IPS DF 6.9 (cell line): ENCODE measurements around the gene LBHD2.

Experiments used
- DNase-seq: peaks from one replicate; pipeline ENCODE4 v3.0.0-alpha.2; 2013; ENCODE audit warnings: low read depth, low spot score
- H3K27ac ChIP-seq: one replicate; pipeline ENCODE4 v1.5.1; 2013; ENCODE audit warnings: low read length, control low read depth
- H3K27me3 ChIP-seq: 2 replicates; pipeline ENCODE4 v1.6.1; 2013; ENCODE audit warnings: mild to moderate bottlenecking, low read length; ENCODE audit not compliant: control insufficient read depth, insufficient read depth
- H3K36me3 ChIP-seq: 2 replicates; pipeline ENCODE4 v1.6.1; 2013; ENCODE audit warnings: low read length; ENCODE audit not compliant: control insufficient read depth, insufficient read depth
- H3K4me1 ChIP-seq: 2 replicates; pipeline ENCODE4 v1.6.1; 2013; ENCODE audit warnings: low read length; ENCODE audit not compliant: control insufficient read depth, insufficient read depth
- H3K4me3 ChIP-seq: 2 replicates; pipeline ENCODE4 v1.5.1; 2013; ENCODE audit warnings: mild to moderate bottlenecking, low read length
- H3K9me3 ChIP-seq: 2 replicates; pipeline ENCODE4 v1.6.1; 2013; ENCODE audit warnings: low read length, inconsistent platforms; ENCODE audit not compliant: control insufficient read depth, insufficient read depth
- WGBS: extraction: QIAGEN DNeasy Blood & Tissue Kit; methylation state at CpG from one replicate; pipeline ENCODE4 v1.1.7; 2013; ENCODE audit warnings: mixed read lengths, missing lambda C conversion rate; ENCODE audit not compliant: insufficient read length, insufficient coverage; 5-methylcytosine and 5-hydroxymethylcytosine counted together

The LBHD2 gene

DNA sequence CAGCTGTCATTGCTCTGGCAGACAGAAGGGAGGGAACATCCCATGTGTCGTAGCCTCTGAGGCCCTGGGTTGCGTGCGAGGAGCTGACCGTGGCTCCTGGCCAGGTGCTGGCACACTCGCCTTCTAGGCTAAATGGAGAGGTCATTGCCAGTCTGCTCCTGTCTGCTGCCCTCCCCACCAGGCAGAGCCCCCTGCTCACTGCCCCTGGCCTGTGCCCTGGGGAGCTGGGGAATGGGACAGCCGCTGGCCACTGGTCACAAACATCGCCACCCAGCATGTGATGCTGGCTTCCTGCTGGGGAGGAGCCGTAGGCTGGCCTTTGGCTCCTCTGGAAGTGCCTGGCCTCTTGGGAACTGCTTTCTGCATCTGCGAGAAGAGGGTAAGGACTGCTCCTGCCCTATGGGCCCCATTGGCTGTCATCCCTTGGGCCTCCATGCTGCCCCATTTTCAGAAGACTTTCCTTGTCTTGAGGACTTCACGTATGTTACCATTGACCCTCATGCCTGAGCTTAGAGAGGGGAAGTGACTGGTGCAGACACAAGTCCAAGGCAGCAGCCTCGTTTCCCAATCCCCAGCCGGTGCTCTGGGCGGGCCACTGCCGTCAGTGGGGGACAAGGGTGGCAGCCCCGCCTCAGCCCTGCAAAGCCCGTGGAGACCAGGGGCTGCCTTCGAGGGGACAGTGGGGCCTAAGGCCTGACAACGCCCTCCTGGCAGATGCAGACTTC, 37.3 kb downstream of the LBHD2 start:
- WGBS: no CpG with 5 or more reads among the region's 18 CpGs
- Histone ChIP-seq H3K36me3 (no peaks in the 10 kb centered on the region), H3K27me3 (no peaks in the 10 kb centered on the region), H3K4me1 (peaks cover 5% of the 10 kb centered on the region; the same call in 1 of the 2 replicates), H3K9me3 (no peaks in the 10 kb centered on the region), H3K4me3 (no peak overlapping the region), H3K27ac (no peak overlapping the region)
- no peak for DNase-seq

DNA sequence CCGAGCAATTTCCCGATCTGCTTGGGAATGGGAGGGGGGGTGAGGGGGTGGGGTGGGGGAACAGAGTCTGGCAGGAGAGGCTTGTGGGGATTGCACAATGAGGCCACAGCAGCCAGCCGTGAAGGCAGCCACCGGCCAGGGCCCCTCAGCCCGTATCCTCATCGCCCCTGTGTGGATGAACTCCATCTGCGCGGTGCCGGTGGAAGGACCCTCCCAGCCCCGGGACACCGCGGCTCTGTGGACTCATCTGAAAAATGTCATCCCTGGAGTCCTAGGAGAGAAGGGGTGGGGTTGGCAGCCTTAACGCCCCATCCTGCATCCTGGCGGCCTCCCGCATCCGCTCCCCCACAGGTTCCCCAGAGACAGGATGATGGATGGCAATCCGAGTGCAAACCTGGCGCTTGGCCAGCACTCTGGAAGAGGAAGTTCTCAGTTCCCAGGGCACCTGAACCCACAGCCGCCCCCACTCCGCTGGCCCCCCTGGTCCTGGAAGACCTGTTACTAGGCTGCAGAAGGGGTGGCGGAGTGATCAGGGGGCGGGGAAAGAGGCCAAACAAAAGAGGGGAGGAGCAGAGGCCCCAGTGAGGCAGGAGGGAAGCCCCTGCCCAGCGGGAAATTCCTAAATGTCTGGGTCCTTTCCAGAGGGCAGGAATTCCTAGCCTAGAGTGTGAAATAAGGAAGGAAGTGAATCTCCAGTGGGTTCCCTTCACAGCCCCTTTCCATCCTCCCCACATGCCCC, 38.0 kb downstream of the LBHD2 start:
- Histone ChIP-seq H3K27me3 (no peaks in the 10 kb centered on the region), H3K27ac (no peak overlapping the region), H3K4me3 (no peak overlapping the region; the same call in 1 of the 2 replicates), H3K36me3 (no peaks in the 10 kb centered on the region), H3K9me3 (no peaks in the 10 kb centered on the region), H3K4me1 (peaks cover 8% of the 10 kb centered on the region; the same call in 1 of the 2 replicates)
- no CpG with 5 or more reads among the region's 23 CpGs for WGBS
- DNase-seq: no peak

DNA sequence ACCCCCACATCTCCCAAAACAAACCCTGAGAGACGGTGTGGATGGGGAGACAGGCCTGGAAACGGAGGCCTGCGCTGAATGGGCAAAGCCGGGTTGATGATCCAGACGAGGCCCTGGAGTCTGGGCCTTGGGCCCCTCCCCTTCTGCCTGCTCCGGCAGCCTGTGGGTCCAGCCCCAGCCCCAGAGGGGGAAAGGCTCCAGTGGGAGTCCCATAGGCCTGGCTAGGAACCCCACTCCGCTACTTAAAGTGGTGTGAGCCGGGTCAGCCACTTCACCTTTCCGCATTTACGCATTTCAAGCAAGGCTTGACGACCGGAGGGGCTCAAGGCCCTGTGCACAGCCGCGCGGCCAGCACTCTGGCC, 38.6 kb downstream of the LBHD2 start:
- Histone ChIP-seq H3K27ac (no peak overlapping the region), H3K4me1 (peaks cover 9% of the 10 kb centered on the region; the same call in 1 of the 2 replicates), H3K4me3 (peak overlapping the region; percentile 27; the same call in 1 of the 2 replicates), H3K27me3 (no peaks in the 10 kb centered on the region; the same call in 1 of the 2 replicates), H3K36me3 (no peaks in the 10 kb centered on the region), H3K9me3 (no peaks in the 10 kb centered on the region)
- no peak for DNase-seq
- WGBS: no CpG with 5 or more reads among the region's 15 CpGs

DNA sequence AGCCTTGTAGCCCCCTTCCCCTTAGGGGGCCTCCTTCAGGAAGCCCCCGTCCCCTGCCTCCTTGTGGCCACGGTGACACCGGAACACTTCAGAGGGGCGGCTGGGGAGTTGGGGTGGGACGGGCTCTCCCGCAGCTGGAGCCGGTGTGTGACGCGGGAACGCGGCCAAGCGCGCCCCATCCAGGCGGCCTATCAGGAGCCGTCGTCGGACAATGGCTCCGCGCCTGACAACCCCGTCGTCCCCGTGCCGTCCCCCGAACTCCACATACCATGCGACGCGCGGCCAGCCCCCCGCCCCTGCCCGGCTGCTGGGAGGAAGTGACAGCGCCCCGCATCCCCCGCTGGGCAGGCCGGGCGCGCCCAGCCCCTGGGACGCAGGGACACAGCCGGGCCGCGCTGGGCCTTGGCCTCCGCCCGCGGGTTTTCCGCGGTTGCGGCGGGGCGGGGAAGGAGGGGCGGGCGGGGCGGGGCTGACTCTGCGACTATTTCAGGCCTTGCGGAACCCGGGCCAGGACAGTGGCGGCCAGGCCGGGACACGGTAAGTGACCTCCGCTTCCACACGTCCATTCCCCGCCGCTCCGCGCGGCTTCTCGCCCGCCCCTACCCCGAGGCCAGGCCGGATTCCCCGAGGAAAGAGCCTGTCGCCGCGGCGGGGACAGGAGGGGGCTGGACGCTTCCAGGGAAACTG, 39.1 kb downstream of the LBHD2 start, which contains the start of gene TNFAIP2:
Gene TNFAIP2 (plus strand): TSS at position 515 of the 687 bp plus-strand sequence. CDS start 2,997 bp downstream, outside the sequence.
- no peak for DNase-seq

DNA sequence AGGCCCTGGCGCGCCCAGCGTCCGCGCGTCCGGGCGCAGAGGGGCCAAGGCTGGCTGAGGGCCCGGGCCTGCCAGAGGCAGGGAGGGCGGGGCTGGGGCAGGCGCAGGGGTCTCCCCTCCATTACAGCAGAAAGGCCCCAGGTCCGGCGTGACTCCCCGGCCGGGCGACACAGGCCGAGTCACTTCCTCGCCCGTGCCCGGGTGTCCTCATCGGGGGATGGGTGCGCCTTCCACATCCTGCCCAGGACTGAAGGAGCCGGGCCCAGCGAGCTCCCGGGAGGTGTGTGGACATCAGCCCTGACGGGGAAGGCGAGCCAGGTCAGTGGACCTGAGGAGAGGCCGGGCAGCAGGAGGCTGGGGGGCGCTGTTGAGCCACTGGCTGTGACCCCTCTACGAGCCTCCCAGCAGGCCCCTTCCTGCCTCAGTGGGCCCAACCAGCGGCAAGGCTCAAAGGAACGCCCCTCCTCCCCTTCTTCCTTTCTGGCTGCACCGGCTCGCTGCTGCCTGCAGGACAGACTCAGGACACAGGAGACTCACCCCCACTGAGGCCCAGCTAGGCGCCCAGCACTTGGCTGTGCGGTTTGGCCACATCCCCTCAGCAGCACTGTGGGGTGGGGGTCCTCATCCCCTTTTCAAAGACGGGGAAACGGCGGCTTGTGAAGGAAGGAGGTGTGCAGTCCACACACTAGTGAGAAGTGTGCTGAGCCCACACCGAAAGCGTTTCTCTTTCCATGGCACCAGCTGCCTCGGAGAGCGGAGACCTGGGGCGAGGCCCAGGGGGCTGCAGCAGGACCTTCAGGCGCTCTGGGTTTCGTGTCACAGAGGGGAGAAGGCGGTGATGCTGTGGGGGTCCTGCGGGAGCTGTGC, 39.9 kb downstream of the LBHD2 start:
- Histone ChIP-seq H3K27me3 (no peaks in the 10 kb centered on the region; the same call in 1 of the 2 replicates), H3K36me3 (no peaks in the 10 kb centered on the region), H3K9me3 (no peaks in the 10 kb centered on the region), H3K27ac (no peak overlapping the region), H3K4me1 (peaks cover 9% of the 10 kb centered on the region; the same call in 1 of the 2 replicates), H3K4me3 (peak overlapping the region; percentile 28; the same call in 1 of the 2 replicates)
- no CpG with 5 or more reads among the region's 48 CpGs for WGBS
- no peak for DNase-seq

More for the DNA sequence above, 39.1 kb downstream of the LBHD2 start, which contains the start of gene TNFAIP2:
- H3K4me1 ChIP-seq: peaks cover 9% of the 10 kb centered on the region; the same call in 1 of the 2 replicates
- no peaks in the 10 kb centered on the region; the same call in 1 of the 2 replicates for H3K27me3 ChIP-seq
- no peak within 1 kb of the TSS for H3K27ac ChIP-seq
- peak within 1 kb of the TSS; percentile 28; the same call in 1 of the 2 replicates for H3K4me3 ChIP-seq
- WGBS: no CpG with 5 or more reads among the region's 74 CpGs
- H3K9me3 ChIP-seq: no peaks in the 10 kb centered on the region
- H3K36me3 ChIP-seq: no peaks in the 10 kb centered on the region

DNA sequence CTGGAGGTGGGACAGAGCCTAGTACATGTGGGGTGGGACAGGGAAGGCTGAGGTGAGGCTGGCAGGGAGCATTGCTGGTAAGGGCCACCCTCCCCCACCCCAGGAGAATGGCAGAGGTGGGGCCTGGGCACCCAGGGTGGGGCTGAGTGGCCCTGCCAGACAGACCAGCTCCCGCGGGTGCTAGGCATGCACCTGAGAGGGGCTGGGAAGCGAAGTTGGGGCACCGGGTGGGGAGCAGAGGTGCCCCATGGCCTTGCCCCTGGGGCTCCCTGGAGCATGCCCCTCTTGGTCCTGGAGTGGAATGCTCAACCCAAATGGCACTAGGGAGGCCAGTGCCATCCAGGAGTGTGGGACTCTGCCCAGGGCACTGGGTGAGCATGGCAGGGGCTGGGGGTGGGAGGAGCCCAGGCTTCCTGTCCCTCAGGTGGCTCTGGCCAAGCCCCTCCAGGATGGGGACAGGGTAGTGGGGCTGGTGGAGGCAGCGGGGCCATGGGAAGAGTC, 40.5 kb downstream of the LBHD2 start:
- no CpG with 5 or more reads among the region's 5 CpGs for WGBS
- no peak overlapping the region for H3K27ac ChIP-seq
- H3K4me1 ChIP-seq: peaks cover 9% of the 10 kb centered on the region; the same call in 1 of the 2 replicates
- no peak for DNase-seq
- H3K27me3 ChIP-seq: no peaks in the 10 kb centered on the region; the same call in 1 of the 2 replicates
- no peak overlapping the region for H3K4me3 ChIP-seq
- H3K36me3 ChIP-seq: no peaks in the 10 kb centered on the region
- no peaks in the 10 kb centered on the region for H3K9me3 ChIP-seq

DNA sequence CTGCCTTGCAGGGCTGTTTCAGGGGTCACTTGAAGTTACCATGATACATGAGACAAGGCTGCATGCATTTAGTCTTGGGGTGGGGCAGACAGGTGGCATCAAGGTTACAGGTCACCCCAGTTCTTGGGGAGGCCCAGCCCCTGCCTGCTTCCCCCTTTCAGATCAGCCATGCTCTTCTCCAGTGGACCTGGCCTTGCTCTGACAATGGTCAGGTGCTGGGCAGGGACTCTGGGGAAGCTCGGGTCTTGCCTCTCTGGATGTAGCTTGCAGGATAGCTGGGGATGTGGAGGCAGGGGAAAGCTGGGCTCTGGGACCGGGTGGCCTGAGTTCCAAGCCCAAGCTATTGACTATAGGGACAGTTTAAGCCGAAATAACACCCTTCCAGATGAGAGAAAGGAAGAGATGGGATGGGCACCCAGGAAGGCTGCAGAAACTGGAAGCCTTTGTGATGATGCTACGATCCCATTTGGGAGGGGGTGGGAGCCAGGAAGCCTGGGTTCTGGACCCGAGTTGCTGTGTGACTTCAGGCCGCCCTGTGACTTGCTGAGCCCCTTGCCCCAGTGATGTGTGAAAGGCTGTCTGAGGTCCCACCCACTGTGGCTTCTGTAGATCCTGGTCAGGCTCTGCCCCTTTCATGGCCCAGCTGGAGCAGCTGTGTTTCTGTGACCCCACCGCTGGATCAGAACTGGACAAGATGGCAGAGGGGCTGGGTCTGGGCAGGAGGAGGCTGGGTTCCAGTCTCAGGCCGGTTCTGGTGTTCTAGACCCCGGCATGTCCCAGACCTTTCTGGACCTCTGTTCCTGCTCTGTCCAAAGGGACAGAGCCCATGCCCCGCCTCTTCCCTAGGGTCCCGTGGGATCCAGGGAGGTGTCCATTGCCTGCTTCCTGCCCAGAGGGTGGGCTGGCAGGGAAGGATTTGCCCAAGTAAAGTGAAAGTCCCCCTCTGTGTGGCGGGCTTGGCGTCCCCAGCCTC, 41.4 kb downstream of the LBHD2 start:
- Histone ChIP-seq H3K9me3 (no peaks in the 10 kb centered on the region), H3K4me3 (no peak overlapping the region), H3K4me1 (peaks cover 9% of the 10 kb centered on the region; the same call in 1 of the 2 replicates), H3K27ac (no peak overlapping the region), H3K36me3 (no peaks in the 10 kb centered on the region), H3K27me3 (no peaks in the 10 kb centered on the region; the same call in 1 of the 2 replicates)
- DNase-seq: no peak
- WGBS: no CpG with 5 or more reads among the region's 13 CpGs

DNA sequence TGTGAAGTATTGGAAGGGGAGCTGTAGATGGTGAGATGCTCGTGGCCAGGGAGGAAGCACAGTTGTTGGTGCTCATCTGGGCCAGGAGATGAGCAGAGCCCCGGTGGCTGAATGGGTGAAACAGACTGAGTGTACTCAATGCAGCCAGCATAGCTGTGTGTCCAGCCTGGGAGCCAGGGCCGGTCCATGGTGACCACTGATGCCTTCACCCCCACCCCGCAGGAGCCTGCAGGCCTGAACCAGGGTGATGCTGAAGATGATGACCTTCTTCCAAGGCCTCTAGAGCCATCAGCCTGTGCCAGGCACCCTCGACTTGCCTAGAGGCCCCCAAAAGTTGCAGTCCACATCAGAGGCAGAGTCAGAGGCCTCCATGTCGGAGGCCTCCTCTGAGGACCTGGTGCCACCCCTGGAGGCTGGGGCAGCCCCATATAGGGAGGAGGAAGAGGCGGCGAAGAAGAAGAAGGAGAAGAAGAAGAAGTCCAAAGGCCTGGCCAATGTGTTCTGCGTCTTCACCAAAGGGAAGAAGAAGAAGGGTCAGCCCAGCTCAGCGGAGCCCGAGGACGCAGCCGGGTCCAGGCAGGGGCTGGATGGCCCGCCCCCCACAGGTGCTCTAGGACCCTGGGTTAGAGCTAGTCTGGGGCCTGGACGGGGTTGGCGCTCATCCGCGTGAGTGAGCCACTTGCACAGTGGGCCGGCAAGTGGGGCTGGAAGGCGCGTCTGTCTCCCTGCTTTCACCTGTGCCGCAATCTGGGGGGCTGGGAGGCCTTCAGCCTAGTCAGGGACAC, 42.3 kb downstream of the LBHD2 start:
- WGBS: no CpG with 5 or more reads among the region's 22 CpGs
- H3K4me1 ChIP-seq: peaks cover 7% of the 10 kb centered on the region; the same call in 1 of the 2 replicates
- H3K4me3 ChIP-seq: peak overlapping the region; percentile 16; the same call in 1 of the 2 replicates
- no peak overlapping the region for H3K27ac ChIP-seq
- DNase-seq: no peak
- no peaks in the 10 kb centered on the region for H3K9me3 ChIP-seq
- no peaks in the 10 kb centered on the region for H3K36me3 ChIP-seq
- no peaks in the 10 kb centered on the region; the same call in 1 of the 2 replicates for H3K27me3 ChIP-seq
